ENCODE measurements around the gene CDK16. TPM values are rescaled to one million over a fixed set of nuclear protein-coding genes. Genes with fewer than 3 reads are reported as not detected.
A peak's percentile ranks its signal among the peaks of the same experiment; 100 is the strongest.

CDK16 gene
- total and polyA plus RNA-seq, 8 donors: 29.9 to 47.9 (median 37.1) TPM

DNA sequence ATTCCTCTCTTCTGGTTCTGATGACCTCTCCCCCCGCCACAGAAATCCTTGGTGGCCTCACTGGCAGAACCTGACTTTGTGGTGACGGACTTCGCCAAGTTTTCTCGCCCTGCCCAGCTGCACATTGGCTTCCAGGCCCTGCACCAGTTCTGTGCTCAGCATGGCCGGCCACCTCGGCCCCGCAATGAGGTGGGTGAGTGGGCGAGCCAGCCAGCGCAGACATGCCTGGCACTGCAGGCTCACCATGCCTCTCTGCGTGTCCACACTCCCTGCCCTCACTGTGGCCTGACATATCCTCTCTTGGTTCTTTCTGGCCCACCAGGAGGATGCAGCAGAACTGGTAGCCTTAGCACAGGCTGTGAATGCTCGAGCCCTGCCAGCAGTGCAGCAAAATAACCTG lies 16.2 kb upstream of the CDK16 start:
- ATAC-seq (no peak), FAIRE-seq (no peak), DNase-seq (peak in 1 of 6 donors; percentile 62)
- Histone ChIP-seq H3K4me1 (peaks cover 0 to under 1% (median 0%) of the 10 kb centered on the region in 3 donors), H3K36me3 (peaks cover 7 to 84% (median 46%) of the 10 kb centered on the region in 3 donors), H3K9me3 (no peaks in the 10 kb centered on the region), H3K27ac (no peak overlapping the region), H3K4me3 (no peak overlapping the region), H3K27me3 (no peaks in the 10 kb centered on the region)
- TF ChIP-seq, protein P1, sequence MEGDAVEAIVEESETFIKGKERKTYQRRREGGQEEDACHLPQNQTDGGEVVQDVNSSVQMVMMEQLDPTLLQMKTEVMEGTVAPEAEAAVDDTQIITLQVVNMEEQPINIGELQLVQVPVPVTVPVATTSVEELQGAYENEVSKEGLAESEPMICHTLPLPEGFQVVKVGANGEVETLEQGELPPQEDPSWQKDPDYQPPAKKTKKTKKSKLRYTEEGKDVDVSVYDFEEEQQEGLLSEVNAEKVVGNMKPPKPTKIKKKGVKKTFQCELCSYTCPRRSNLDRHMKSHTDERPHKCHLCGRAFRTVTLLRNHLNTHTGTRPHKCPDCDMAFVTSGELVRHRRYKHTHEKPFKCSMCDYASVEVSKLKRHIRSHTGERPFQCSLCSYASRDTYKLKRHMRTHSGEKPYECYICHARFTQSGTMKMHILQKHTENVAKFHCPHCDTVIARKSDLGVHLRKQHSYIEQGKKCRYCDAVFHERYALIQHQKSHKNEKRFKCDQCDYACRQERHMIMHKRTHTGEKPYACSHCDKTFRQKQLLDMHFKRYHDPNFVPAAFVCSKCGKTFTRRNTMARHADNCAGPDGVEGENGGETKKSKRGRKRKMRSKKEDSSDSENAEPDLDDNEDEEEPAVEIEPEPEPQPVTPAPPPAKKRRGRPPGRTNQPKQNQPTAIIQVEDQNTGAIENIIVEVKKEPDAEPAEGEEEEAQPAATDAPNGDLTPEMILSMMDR (IDR thresholded peaks at IDR 0.05): no peak
- intact Hi-C loops (cut with DNase I): no loop called here
- 92 to 98% methylated on average over 11 of the region's 11 CpGs for WGBS, 2 donors

DNA sequence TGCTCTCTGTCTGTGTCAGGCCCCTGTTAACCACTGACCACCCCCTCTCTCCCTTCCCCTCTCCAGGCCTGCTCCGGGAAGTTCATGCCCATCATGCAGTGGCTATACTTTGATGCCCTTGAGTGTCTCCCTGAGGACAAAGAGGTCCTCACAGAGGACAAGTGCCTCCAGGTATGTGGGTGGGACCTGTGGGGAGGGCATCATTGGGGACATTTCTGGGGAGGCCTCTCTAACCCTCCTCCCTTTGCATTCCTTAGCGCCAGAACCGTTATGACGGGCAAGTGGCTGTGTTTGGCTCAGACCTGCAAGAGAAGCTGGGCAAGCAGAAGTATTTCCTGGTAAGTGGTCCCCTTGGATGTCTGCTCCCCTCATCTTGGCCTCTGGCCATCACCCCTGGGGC lies 15.6 kb upstream of the CDK16 start:
- DNase-seq: peak in 2 of 6 donors; percentile 15 to 17
- Histone ChIP-seq H3K4me3 (no peak overlapping the region), H3K36me3 (peaks cover 7 to 89% (median 46%) of the 10 kb centered on the region in 3 donors), H3K27me3 (no peaks in the 10 kb centered on the region), H3K4me1 (no peaks in the 10 kb centered on the region), H3K9me3 (no peaks in the 10 kb centered on the region), H3K27ac (no peak overlapping the region)
- FAIRE-seq: no peak
- ATAC-seq: no peak
- WGBS, 2 donors: 79 to 89% methylated on average over 4 of the region's 4 CpGs
- intact Hi-C loops (cut with DNase I): no loop called here
- TF ChIP-seq, protein P1 (IDR thresholded peaks at IDR 0.05): no peak

GRCh38 chrX:47204970-47205369 lies 13.5 kb upstream of the CDK16 start:
- ATAC-seq (peak in 1 of 4 donors; percentile 16), FAIRE-seq (no peak), DNase-seq (peak in 1 of 6 donors; percentile 2)
- Histone ChIP-seq H3K36me3 (peaks cover 9 to 82% (median 37%) of the 10 kb centered on the region in 3 donors), H3K4me1 (no peaks in the 10 kb centered on the region), H3K4me3 (no peak overlapping the region), H3K9me3 (no peaks in the 10 kb centered on the region), H3K27ac (no peak overlapping the region), H3K27me3 (no peaks in the 10 kb centered on the region)
- 81 to 87% methylated on average over 5 of the region's 5 CpGs for WGBS, 2 donors
- TF ChIP-seq, protein P1 (IDR thresholded peaks at IDR 0.05): no peak
- intact Hi-C loops (cut with DNase I): no loop called here

DNA sequence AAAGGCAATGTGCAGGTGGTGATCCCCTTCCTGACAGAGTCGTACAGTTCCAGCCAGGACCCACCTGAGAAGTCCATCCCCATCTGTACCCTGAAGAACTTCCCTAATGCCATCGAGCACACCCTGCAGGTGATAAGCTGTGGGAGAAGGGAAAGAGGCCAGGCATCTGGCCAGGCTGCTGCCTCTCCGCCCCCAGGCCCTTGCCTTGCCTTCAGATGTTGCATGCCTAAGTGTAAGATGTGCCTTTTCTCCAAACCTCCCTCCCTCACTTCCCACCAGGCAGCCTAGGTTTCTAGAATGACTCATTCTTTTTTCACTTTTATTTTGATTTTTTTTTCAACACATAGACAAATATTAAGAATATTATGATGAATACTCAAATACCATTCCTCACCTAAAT lies 12.2 kb upstream of the CDK16 start:
- no peak for ATAC-seq
- intact Hi-C loops (cut with DNase I): no loop called here
- Histone ChIP-seq H3K4me3 (no peak overlapping the region), H3K27me3 (no peaks in the 10 kb centered on the region), H3K27ac (no peak overlapping the region), H3K4me1 (no peaks in the 10 kb centered on the region), H3K9me3 (no peaks in the 10 kb centered on the region), H3K36me3 (peaks cover 7 to 81% (median 38%) of the 10 kb centered on the region in 3 donors)
- peak; percentile 73 for FAIRE-seq
- TF ChIP-seq, protein P1 (IDR thresholded peaks at IDR 0.05): no peak
- DNase-seq: no peak
- WGBS, 2 donors: 74 to 75% methylated on average over 3 of the region's 3 CpGs

- no peaks in the 10 kb centered on the region for H3K27me3 ChIP-seq
- intact Hi-C loops (cut with DNase I): no loop called here
- FAIRE-seq (no peak), DNase-seq (peak in 1 of 6 donors; percentile 5), ATAC-seq (no peak)
- peaks cover 4 to 75% (median 24%) of the 10 kb centered on the region in 3 donors for H3K36me3 ChIP-seq
- WGBS, 2 donors: 87 to 88% methylated on average over 12 of the region's 12 CpGs
- no peaks in the 10 kb centered on the region for H3K9me3 ChIP-seq
- no peak overlapping the region for H3K27ac ChIP-seq
- H3K4me1 ChIP-seq: no peaks in the 10 kb centered on the region
- TF ChIP-seq, protein P1 (IDR thresholded peaks at IDR 0.05): no peak
- no peak overlapping the region for H3K4me3 ChIP-seq
These were observed 10.4 kb upstream of the CDK16 start for GRCh38 chrX:47208108-47208507.

Data from pancreas (tissue), 10 donors.